Activated T-helper 2 cell treated with anti-CD3 and anti-CD28 coated beads, Interferon-gamma antibody, Interleukin-2, Interleukin-4, amounts not matched to agents 10 μg/mL and 5 μg/mL and 100 μg/mL, durations not matched to agents 14 hours and 24 hours and 36 hours (primary cell): ENCODE data around the gene HELT. TPM values are rescaled to one million over a fixed set of nuclear protein-coding genes. Genes with fewer than 3 reads are reported as not detected.
"Not testable (repeated sequence)": the region's sequence is repeated elsewhere in the genome, so short reads cannot be mapped to it uniquely, and the experiment has no call there.

Source experiments
- DNase-seq: peaks from one replicate; pipeline ENCODE4 v3.0.0; 2021; ENCODE audit warnings: low spot score
- H3K27ac Mint-ChIP-seq: one replicate; pipeline ENCODE4 v1.8.0; 2021; ENCODE audit warnings: mixed read lengths
- H3K27me3 Mint-ChIP-seq: one replicate; pipeline ENCODE4 v1.8.0; 2021; ENCODE audit warnings: low read depth, mixed read lengths
- H3K36me3 Mint-ChIP-seq: one replicate; pipeline ENCODE4 v1.8.0; 2021; ENCODE audit warnings: low read depth, mixed read lengths
- H3K4me1 Mint-ChIP-seq: one replicate; pipeline ENCODE4 v1.8.0; 2021; ENCODE audit warnings: low read depth, mixed read lengths
- H3K4me3 Mint-ChIP-seq: one replicate; pipeline ENCODE4 v1.8.0; 2021; ENCODE audit warnings: low read depth, mild to moderate bottlenecking, moderate library complexity, mixed read lengths
- H3K9me3 Mint-ChIP-seq: one replicate; pipeline ENCODE4 v1.8.0; 2021; ENCODE audit warnings: mixed read lengths
- intact Hi-C: fragments of 100-400 bp; cut with micrococcal nuclease; formaldehyde crosslinking; loops from one replicate; pipeline ENCODE4 v1.15.1; 2023
- total RNA-seq: library from RNA; stranded (reverse); gene quantifications from 2 replicates; pipeline ENCODE4 v1.2.3, GENCODE V29; 2022

The HELT gene
- total RNA-seq, 1 donor from 2014 or later: not detected

GRCh38 chr4:184989283-184989682 lies 29.0 kb upstream of the HELT start:
- H3K27me3 Mint-ChIP-seq, H3K4me1 Mint-ChIP-seq, H3K4me3 Mint-ChIP-seq, H3K36me3 Mint-ChIP-seq, H3K27ac Mint-ChIP-seq, H3K9me3 Mint-ChIP-seq, DNase-seq, intact Hi-C loops: not testable (repeated sequence)

GRCh38 chr4:184990131-184990530 lies 28.2 kb upstream of the HELT start:
- H3K4me3 Mint-ChIP-seq, H3K4me1 Mint-ChIP-seq, H3K27ac Mint-ChIP-seq, H3K9me3 Mint-ChIP-seq, H3K27me3 Mint-ChIP-seq, intact Hi-C loops, DNase-seq, H3K36me3 Mint-ChIP-seq: not testable (repeated sequence)

- Mint-ChIP-seq H3K27me3 (peaks cover 2% of the 10 kb centered on the region), H3K36me3 (no peaks in the 10 kb centered on the region), H3K9me3 (no peaks in the 10 kb centered on the region), H3K4me3 (no peak overlapping the region), H3K4me1 (no peaks in the 10 kb centered on the region), H3K27ac (no peak overlapping the region)
- intact Hi-C loops: no loop called here
- no peak for DNase-seq
Measured at GRCh38 chr4:184991860-184992259, 26.4 kb upstream of the HELT start.

GRCh38 chr4:184992422-184992821 lies 25.9 kb upstream of the HELT start:
- Mint-ChIP-seq H3K9me3 (no peaks in the 10 kb centered on the region), H3K36me3 (no peaks in the 10 kb centered on the region), H3K27me3 (peaks cover 4% of the 10 kb centered on the region), H3K27ac (no peak overlapping the region), H3K4me3 (no peak overlapping the region), H3K4me1 (no peaks in the 10 kb centered on the region)
- no peak for DNase-seq
- intact Hi-C loops: no loop called here

GRCh38 chr4:184993247-184993646 lies 25.0 kb upstream of the HELT start:
- H3K36me3 Mint-ChIP-seq: no peaks in the 10 kb centered on the region
- intact Hi-C loops: no loop called here
- peaks cover 4% of the 10 kb centered on the region for H3K27me3 Mint-ChIP-seq
- no peaks in the 10 kb centered on the region for H3K4me1 Mint-ChIP-seq
- DNase-seq: no peak
- H3K27ac Mint-ChIP-seq: no peak overlapping the region
- H3K9me3 Mint-ChIP-seq: no peaks in the 10 kb centered on the region
- no peak overlapping the region for H3K4me3 Mint-ChIP-seq

- H3K9me3 Mint-ChIP-seq: no peaks in the 10 kb centered on the region
- H3K36me3 Mint-ChIP-seq: no peaks in the 10 kb centered on the region
- no peak overlapping the region for H3K4me3 Mint-ChIP-seq
- no peak for DNase-seq
- H3K4me1 Mint-ChIP-seq: no peaks in the 10 kb centered on the region
- intact Hi-C loops: no loop called here
- H3K27ac Mint-ChIP-seq: no peak overlapping the region
- H3K27me3 Mint-ChIP-seq: peaks cover 4% of the 10 kb centered on the region
Measured at GRCh38 chr4:184994010-184994622, 24.2 kb upstream of the HELT start.

GRCh38 chr4:184994623-184995010 lies 23.7 kb upstream of the HELT start:
- no peaks in the 10 kb centered on the region for H3K4me1 Mint-ChIP-seq
- intact Hi-C loops: no loop called here
- no peak overlapping the region for H3K4me3 Mint-ChIP-seq
- no peak overlapping the region for H3K27ac Mint-ChIP-seq
- H3K36me3 Mint-ChIP-seq: no peaks in the 10 kb centered on the region
- no peaks in the 10 kb centered on the region for H3K9me3 Mint-ChIP-seq
- peaks cover 6% of the 10 kb centered on the region for H3K27me3 Mint-ChIP-seq
- no peak for DNase-seq

- H3K4me3 Mint-ChIP-seq, DNase-seq, H3K4me1 Mint-ChIP-seq, H3K27ac Mint-ChIP-seq, H3K36me3 Mint-ChIP-seq, H3K9me3 Mint-ChIP-seq, intact Hi-C loops: not testable (repeated sequence)
- H3K27me3 Mint-ChIP-seq: peaks cover 16% of the 10 kb centered on the region
Measured at GRCh38 chr4:184997656-184998055, 20.6 kb upstream of the HELT start.

GRCh38 chr4:185002784-185003183 lies 15.5 kb upstream of the HELT start:
- Mint-ChIP-seq H3K27ac (no peak overlapping the region), H3K36me3 (no peaks in the 10 kb centered on the region), H3K4me3 (no peak overlapping the region), H3K9me3 (no peaks in the 10 kb centered on the region), H3K27me3 (peaks cover 32% of the 10 kb centered on the region), H3K4me1 (peaks cover 4% of the 10 kb centered on the region)
- intact Hi-C loops: loop anchor here (10.0 kb wide), 1 partner anchor 132 kb away; no protein-coding TSS in a partner anchor
- no peak for DNase-seq

GRCh38 chr4:185003596-185004351 lies 14.5 kb upstream of the HELT start:
- H3K4me3 Mint-ChIP-seq: no peak overlapping the region
- DNase-seq: no peak
- no peak overlapping the region for H3K27ac Mint-ChIP-seq
- no peaks in the 10 kb centered on the region for H3K9me3 Mint-ChIP-seq
- H3K4me1 Mint-ChIP-seq: peaks cover 4% of the 10 kb centered on the region
- no peaks in the 10 kb centered on the region for H3K36me3 Mint-ChIP-seq
- H3K27me3 Mint-ChIP-seq: peaks cover 38% of the 10 kb centered on the region
- intact Hi-C loops: loop anchor here (2.0 to 10.0 kb wide), 2 partner anchors 17 to 131 kb away; no protein-coding TSS in a partner anchor

- peaks cover 45% of the 10 kb centered on the region for H3K27me3 Mint-ChIP-seq
- no peaks in the 10 kb centered on the region for H3K9me3 Mint-ChIP-seq
- H3K27ac Mint-ChIP-seq: no peak overlapping the region
- no peaks in the 10 kb centered on the region for H3K36me3 Mint-ChIP-seq
- no peak for DNase-seq
- H3K4me1 Mint-ChIP-seq: peaks cover 4% of the 10 kb centered on the region
- intact Hi-C loops: loop anchor here (1.0 to 10.0 kb wide), 5 partner anchors 9 to 257 kb away; no protein-coding TSS in a partner anchor
- no peak overlapping the region for H3K4me3 Mint-ChIP-seq
Measured at GRCh38 chr4:185004562-185005218, 13.6 kb upstream of the HELT start.

GRCh38 chr4:185005219-185005819 lies 13.0 kb upstream of the HELT start:
- Mint-ChIP-seq H3K9me3 (no peaks in the 10 kb centered on the region), H3K27ac (no peak overlapping the region), H3K4me1 (peaks cover 4% of the 10 kb centered on the region), H3K36me3 (no peaks in the 10 kb centered on the region), H3K27me3 (peaks cover 45% of the 10 kb centered on the region), H3K4me3 (peak overlapping the region; percentile 42)
- intact Hi-C loops: loop anchor here (1.0 to 10.0 kb wide), 5 partner anchors 8 to 258 kb away; no protein-coding TSS in a partner anchor
- peak; percentile 68 for DNase-seq
